D341Med (cell line): ENCODE data around the gene GRIA1.

ENCODE experiments used
- DNase-seq: peaks from one replicate; pipeline ENCODE4 v3.0.0; 2012; ENCODE audit warnings: low spot score

Gene GRIA1

GRCh38 chr5:153613144-153613543, 122.7 kb downstream of the GRIA1 start:
- DNase-seq = no peak

DNA sequence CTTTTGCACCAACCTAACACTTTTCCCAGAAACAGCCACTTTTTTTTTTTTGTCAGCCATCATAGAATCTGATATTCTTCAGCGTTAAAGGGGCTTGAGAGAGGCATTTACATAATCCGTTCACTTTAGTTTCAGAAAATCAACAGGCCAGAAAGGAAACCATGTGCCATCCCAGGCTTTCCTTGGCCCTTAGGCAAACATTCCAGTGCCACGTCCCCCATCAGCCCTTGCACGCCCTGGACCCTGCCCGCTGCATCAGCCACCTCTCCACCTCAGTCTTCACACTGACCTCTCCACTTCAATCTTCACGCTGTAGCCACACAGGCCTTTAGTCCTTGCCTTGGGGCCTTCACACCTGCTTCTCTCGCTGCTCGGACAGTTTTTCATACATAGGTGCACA, 123.2 kb downstream of the GRIA1 start:
- no peak for DNase-seq

- DNase-seq = no peak
Observed at GRCh38 chr5:153617190-153617589, 126.7 kb downstream of the GRIA1 start.

- DNase-seq = no peak
Observed at GRCh38 chr5:153618307-153618706, 127.8 kb downstream of the GRIA1 start.

GRCh38 chr5:153618867-153619266, 128.4 kb downstream of the GRIA1 start:
- no peak for DNase-seq

GRCh38 chr5:153619771-153620170, 129.3 kb downstream of the GRIA1 start:
- no peak for DNase-seq

DNA sequence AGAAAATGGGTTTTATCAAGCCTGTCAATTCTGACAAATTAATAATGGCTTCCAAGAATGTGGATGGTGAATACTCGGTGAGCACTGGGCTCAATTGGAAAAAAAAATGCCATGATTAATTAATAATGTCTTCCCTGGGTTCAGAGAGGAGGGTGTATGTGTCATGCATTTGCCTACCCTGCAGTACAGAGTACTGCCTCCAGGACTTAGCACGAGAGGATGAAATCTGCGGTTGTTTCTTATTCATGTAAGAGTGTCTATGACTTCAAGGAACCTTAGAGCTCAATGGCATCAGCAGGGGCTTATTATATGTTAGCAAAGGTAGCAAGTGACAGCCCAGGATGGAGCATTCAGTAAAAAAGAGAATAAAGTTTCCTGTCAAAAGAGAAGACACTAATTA, 132.7 kb downstream of the GRIA1 start:
- no peak for DNase-seq

- no peak for DNase-seq
Observed at GRCh38 chr5:153623751-153624450, 133.4 kb downstream of the GRIA1 start.

GRCh38 chr5:153624451-153624765, 133.9 kb downstream of the GRIA1 start:
- DNase-seq = no peak

- DNase-seq = no peak
Observed at GRCh38 chr5:153625826-153626354, 135.4 kb downstream of the GRIA1 start.

DNA sequence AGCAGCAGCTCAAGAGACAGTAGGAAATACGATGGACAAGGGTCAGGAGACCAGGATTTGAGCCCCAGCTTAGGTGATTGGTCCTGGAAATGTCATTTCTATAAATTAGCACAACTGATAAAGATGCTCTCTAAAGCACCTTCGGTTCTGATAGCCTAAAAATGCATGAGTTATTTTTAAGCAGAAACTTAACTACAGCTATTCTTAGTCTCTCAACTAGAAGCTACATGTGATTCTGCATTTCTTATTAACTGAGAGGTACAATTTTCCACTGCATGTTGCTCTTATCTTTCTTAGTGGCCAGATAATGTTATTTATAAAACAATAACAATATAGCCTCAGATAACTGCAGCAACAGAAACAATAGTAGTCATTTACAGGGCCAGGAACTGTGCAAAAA, 136.4 kb downstream of the GRIA1 start:
- DNase-seq = no peak

DNA sequence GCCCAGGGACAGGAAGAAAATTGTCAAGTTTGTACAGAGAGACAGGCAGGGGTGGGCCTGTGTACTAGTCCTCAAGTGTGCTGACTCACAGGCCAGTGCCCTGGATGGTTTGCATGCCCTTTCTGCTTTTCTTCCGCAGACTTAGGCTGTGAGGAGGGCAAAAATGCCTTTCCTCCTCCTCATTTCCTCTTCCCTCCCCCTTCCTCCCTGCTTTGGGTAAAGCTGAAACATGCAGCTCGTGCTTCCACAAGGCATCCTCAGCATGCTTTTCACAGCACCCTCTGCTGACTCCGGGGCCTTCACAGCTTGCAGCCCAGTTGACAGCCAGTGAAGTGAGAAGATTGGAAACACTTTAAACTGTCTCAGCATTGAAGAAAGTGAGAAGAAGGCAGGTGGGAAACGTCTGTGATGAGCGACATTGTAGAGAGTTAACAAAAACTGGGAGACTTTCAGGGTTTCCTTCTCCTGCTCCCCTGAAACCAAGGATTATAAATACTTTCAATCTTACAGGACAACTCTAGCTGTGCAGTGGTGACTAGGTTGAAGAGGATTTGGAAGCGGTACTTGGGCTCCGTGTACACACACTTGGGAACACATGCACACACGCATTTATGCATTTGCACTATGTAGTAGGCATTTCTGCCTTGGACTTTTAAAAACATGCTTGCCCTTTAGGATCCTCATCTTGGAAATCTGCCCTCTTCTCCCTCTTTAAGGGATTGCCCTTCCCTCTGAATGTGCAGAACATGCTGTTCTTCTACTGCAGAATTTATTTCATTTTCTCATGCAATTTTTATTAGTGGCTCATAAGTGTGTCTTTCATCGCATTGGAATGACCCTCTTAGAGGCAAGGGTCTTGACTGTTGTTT, 138.8 kb downstream of the GRIA1 start:
- no peak for DNase-seq

GRCh38 chr5:153630546-153630945, 140.1 kb downstream of the GRIA1 start:
- DNase-seq = no peak

DNA sequence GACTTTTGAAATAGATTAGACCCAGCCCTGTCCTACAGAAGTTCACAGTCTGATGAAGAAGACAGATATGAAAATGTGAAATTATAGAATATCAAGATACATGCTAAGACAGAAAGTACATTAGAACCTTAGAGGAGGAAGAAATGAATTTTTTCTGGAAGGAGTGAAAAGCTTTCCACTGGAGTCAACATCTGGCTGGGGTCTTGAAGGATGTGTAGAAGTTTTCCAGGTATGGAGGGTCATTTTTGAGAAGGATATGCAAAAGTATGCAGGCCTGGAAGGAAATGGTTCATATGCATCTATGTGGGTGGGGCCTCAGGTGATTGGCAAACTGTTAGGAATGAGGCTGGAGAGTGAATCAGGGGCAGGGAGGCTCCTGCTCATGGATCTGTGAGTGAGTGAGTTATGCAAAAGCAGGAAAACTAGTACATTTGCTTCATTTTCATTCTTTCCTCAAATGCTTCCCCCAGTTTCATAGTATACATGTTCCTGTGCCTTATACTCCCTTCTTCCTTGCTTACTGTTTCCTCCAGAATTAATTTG, 142.3 kb downstream of the GRIA1 start:
- no peak for DNase-seq

GRCh38 chr5:153636670-153637451, 146.4 kb downstream of the GRIA1 start:
- no peak for DNase-seq

- DNase-seq = no peak
Observed at GRCh38 chr5:153640293-153640692, 149.8 kb downstream of the GRIA1 start.

GRCh38 chr5:153641183-153641688, 150.8 kb downstream of the GRIA1 start:
- no peak for DNase-seq

- DNase-seq = no peak
Observed at GRCh38 chr5:153654504-153655200, 164.2 kb downstream of the GRIA1 start.

DNA sequence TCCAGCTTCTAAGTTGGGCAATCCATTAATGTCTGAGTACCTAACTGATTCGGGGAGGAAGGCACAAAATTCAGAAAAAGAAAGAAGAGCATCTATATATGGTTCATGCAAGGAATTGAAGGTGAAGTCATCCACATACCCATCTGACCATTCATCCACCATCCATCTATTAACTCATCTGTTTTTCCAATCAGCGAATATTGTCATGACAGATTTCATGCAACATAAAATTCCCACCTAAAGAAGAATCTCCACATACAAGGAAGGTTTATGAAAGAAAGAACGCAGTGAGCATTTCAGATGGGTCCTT, 164.7 kb downstream of the GRIA1 start:
- no peak for DNase-seq

DNA sequence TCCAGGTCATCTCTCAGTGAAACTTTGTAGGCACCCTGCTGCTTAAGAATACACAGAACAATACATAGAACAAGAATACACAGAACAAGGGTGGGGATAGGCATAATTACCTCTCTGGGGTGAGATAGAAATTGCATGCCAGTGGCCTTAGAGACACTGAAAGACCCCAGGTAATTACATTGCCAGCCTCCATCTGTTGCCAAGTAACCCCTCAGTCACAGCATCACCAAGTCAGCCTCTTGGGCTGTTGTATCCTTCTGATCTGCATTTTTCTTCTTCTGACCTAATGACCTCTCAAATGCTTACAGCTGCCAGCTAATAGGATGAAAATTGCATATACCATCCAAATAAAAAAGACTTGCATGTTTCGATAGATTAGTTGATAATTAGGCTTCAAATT, 167.7 kb downstream of the GRIA1 start:
- DNase-seq = no peak

DNA sequence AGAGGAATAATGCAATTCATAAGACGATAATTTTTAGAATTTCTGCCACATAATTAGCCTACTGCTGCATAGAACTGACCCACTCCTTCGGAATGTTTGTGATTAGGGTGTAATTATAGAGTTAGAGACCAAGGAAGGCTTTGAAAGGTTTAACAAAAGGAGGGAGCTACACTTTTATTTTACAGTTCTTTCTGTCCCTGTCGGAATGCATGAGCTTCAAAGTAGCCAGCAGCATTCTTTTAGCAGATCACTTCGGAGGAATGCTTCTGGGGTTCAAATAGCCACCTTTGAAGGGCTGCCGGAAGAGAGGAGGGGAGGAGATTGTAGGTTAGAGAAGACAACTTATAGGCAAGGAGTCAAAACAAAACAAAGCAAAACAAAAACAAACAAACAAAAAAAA, 168.1 kb downstream of the GRIA1 start:
- no peak for DNase-seq
